Astrocyte (in vitro differentiated cells and primary cell): ENCODE results near the gene CARD19.

Experiments
- EZH2 ChIP-seq: IDR thresholded peaks from 2 replicates; pipeline ENCODE4 v1.6.1; 2012; ENCODE audit warnings: mild to moderate bottlenecking, low read length, inconsistent platforms; ENCODE audit not compliant: insufficient read depth
- TF ChIP-seq, protein P1 (sequence below): IDR thresholded peaks from 2 replicates; pipeline ENCODE4 v1.5.1; 2011; ENCODE audit warnings: low read depth, mild to moderate bottlenecking, inconsistent platforms, low read length, moderate library complexity; ENCODE audit not compliant: insufficient read depth

DNA sequence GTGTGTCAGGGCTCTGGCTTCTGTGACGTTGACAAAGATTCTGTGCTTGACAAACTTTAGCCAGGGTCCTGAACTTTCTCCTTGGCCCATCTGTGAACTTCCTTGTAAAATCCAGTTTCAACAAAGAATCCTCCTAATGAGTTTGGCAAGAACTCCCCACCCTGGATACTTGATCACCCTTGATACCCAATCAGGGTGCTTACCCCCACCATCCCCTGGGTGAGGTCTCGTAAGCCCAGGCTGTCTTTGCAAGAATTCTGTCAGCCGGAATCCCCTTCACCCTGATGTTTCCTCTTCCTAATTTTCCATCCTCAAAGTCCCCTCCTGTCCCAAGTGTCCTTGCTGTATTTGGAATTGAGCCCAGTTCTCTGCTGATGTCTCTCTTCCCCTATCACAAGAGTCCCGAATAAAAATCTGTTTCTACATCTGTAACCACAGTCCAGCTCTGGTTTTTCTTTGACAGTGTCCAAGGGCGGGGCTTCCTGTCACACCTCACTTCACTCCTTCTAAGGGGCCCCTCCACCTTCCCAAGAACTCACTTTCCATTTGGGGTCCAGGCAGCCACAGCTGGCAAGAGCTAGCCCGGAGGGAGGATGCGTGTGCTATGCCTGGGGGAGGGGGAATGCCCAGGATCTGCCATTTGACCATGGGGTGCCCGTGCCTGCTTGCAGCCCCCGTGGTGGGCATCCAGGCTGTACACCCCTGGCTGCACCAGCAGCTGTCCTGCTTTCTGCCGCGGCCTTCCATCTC is 2.7 kb upstream of the CARD19 start:
- TF ChIP-seq, protein P1, sequence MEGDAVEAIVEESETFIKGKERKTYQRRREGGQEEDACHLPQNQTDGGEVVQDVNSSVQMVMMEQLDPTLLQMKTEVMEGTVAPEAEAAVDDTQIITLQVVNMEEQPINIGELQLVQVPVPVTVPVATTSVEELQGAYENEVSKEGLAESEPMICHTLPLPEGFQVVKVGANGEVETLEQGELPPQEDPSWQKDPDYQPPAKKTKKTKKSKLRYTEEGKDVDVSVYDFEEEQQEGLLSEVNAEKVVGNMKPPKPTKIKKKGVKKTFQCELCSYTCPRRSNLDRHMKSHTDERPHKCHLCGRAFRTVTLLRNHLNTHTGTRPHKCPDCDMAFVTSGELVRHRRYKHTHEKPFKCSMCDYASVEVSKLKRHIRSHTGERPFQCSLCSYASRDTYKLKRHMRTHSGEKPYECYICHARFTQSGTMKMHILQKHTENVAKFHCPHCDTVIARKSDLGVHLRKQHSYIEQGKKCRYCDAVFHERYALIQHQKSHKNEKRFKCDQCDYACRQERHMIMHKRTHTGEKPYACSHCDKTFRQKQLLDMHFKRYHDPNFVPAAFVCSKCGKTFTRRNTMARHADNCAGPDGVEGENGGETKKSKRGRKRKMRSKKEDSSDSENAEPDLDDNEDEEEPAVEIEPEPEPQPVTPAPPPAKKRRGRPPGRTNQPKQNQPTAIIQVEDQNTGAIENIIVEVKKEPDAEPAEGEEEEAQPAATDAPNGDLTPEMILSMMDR: no peak
- no peak for TF ChIP-seq EZH2
